ENCODE results near the gene IL4I1. TPM values are rescaled to one million over a fixed set of nuclear protein-coding genes. Genes with fewer than 3 reads are reported as not detected.
A peak's percentile ranks its signal among the peaks of the same experiment; 100 is the strongest.

Gene IL4I1
- total and polyA plus RNA-seq, 12 donors, result 0.18 to 3.2 (median 1.2) TPM

DNA sequence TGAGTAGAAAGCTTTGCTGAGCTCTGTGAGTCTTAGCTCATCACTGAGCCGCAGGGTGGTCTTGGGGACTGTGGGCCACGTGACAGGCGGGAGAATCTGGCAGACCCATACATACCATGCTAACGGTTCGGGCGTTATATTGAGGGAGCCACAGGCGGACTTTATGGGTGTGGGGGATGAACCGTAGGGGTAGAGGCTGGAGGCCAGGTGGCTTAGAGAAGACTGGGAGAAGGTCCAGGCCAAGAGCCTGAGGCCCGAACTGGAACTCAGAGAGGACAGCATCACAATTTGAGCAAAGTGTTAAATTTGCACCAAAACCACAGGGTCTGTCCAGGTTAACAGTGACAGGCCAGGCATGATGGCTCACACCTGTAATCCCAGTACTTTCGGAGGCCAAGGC, 17.0 kb upstream of the IL4I1 start:
- H3K36me3 ChIP-seq (replicated peaks in 1 of 2), result peaks cover 0 to 21% of the 10 kb centered on the region in 2 donors
- no peaks in the 10 kb centered on the region for H3K27me3 ChIP-seq
- H3K9me3 ChIP-seq (replicated peaks in 1 of 3), result no peaks in the 10 kb centered on the region
- no peak for DNase-seq
- no peak overlapping the region for H3K4me3 ChIP-seq
- TF ChIP-seq, protein P1, sequence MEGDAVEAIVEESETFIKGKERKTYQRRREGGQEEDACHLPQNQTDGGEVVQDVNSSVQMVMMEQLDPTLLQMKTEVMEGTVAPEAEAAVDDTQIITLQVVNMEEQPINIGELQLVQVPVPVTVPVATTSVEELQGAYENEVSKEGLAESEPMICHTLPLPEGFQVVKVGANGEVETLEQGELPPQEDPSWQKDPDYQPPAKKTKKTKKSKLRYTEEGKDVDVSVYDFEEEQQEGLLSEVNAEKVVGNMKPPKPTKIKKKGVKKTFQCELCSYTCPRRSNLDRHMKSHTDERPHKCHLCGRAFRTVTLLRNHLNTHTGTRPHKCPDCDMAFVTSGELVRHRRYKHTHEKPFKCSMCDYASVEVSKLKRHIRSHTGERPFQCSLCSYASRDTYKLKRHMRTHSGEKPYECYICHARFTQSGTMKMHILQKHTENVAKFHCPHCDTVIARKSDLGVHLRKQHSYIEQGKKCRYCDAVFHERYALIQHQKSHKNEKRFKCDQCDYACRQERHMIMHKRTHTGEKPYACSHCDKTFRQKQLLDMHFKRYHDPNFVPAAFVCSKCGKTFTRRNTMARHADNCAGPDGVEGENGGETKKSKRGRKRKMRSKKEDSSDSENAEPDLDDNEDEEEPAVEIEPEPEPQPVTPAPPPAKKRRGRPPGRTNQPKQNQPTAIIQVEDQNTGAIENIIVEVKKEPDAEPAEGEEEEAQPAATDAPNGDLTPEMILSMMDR (IDR thresholded peaks at IDR 0.05), result no peak
- TF ChIP-seq POLR2A (IDR thresholded peaks at IDR 0.05), result no peak
- no peak overlapping the region for H3K27ac ChIP-seq
- 92 to 97% (median 93%) methylated on average over 10 of the region's 10 CpGs for WGBS, 4 donors
- intact Hi-C loops (cut with DNase I), result no loop called here
- H3K4me1 ChIP-seq (replicated peaks in 1 of 2), result peaks cover 0 to 10% of the 10 kb centered on the region in 2 donors

- intact Hi-C loops (cut with DNase I), result no loop called here
- 89 to 93% (median 90%) methylated on average over 19 to 21 of the region's 21 CpGs for WGBS, 4 donors
- no peak for DNase-seq
- no peak for TF ChIP-seq POLR2A (IDR thresholded peaks at IDR 0.05)
- TF ChIP-seq, protein P1 (IDR thresholded peaks at IDR 0.05), result no peak
- Histone ChIP-seq H3K27ac (no peak overlapping the region), H3K9me3 (replicated peaks in 1 of 3) (no peaks in the 10 kb centered on the region), H3K36me3 (replicated peaks in 1 of 2) (peaks cover 0 to 23% of the 10 kb centered on the region in 2 donors), H3K27me3 (no peaks in the 10 kb centered on the region), H3K4me3 (no peak overlapping the region), H3K4me1 (replicated peaks in 1 of 2) (peaks cover 0 to 10% of the 10 kb centered on the region in 2 donors)
Measured at GRCh38 chr19:49912965-49913685, 16.4 kb upstream of the IL4I1 start.

GRCh38 chr19:49911381-49912145, 14.9 kb upstream of the IL4I1 start:
- no peak for TF ChIP-seq POLR2A (IDR thresholded peaks at IDR 0.05)
- TF ChIP-seq, protein P1 (IDR thresholded peaks at IDR 0.05), result no peak
- Histone ChIP-seq H3K27ac (peak overlapping the region in 2 of 5 donors; percentile 29 to 34), H3K4me1 (replicated peaks in 1 of 2) (peaks cover 0 to 10% of the 10 kb centered on the region in 2 donors), H3K9me3 (replicated peaks in 1 of 3) (no peaks in the 10 kb centered on the region), H3K36me3 (replicated peaks in 1 of 2) (peaks cover 0 to 32% of the 10 kb centered on the region in 2 donors), H3K27me3 (no peaks in the 10 kb centered on the region), H3K4me3 (no peak overlapping the region)
- intact Hi-C loops (cut with DNase I), result no loop called here
- no peak for DNase-seq
- 58 to 71% (median 66%) methylated on average over 5 to 9 of the region's 9 CpGs for WGBS, 4 donors

DNA sequence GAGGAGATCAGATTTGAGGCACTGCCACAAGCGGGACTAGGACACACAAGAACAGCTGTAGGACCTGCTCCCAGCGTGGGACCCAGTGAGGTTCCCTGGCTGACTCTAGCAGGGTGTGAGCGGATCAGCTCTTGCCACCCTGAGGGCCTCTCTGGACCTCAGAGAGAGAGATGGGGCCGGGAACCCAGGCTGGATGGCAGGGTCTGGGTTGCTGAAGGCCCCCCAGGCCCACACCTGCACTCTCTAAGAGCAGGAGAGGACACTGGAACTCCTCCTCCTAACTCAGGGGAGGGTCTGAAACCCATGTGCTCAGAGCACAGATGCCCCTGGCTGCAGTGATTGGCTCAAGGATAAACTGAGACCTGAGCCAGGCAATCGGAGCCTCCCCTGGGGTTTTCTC, 13.5 kb upstream of the IL4I1 start:
- TF ChIP-seq, protein P1 (IDR thresholded peaks at IDR 0.05), result no peak
- no peak for TF ChIP-seq POLR2A (IDR thresholded peaks at IDR 0.05)
- no peak for DNase-seq
- intact Hi-C loops (cut with DNase I), result no loop called here
- Histone ChIP-seq H3K4me1 (replicated peaks in 1 of 2) (peaks cover 0 to 10% of the 10 kb centered on the region in 2 donors), H3K36me3 (replicated peaks in 1 of 2) (peaks cover 0 to 31% of the 10 kb centered on the region in 2 donors), H3K27me3 (no peaks in the 10 kb centered on the region), H3K9me3 (replicated peaks in 1 of 3) (no peaks in the 10 kb centered on the region), H3K27ac (no peak overlapping the region), H3K4me3 (no peak overlapping the region)
- WGBS, 4 donors, result 88 to 100% (median 96%) methylated on average over 2 to 5 of the region's 5 CpGs

All from adrenal gland (tissue), 12 donors.